Forelimb muscle (tissue), 1 donor: ENCODE data around the gene TNPO3. TPM values are rescaled to one million over a fixed set of nuclear protein-coding genes. Genes with fewer than 3 reads are reported as not detected.
"Not testable (repeated sequence)": the region's sequence is repeated elsewhere in the genome, so short reads cannot be mapped to it uniquely, and the experiment has no call there.

ENCODE experiments used
- DNase-seq: peaks from one replicate; pipeline ENCODE4 v3.0.0-alpha.2; 2013; ENCODE audit warnings: low read depth
- polyA plus RNA-seq: library from polyadenylated mRNA; unstranded; fragments of 120-200 nt; gene quantifications from one replicate; pipeline ENCODE4 v1.2.1, GENCODE V29; 2013; ENCODE audit not compliant: insufficient read length

Gene TNPO3
- polyA plus RNA-seq, 1 donor = 30.5 TPM

- DNase-seq = no peak
Observed at GRCh38 chr7:129069021-129069420, 14.1 kb upstream of the TNPO3 start.

- DNase-seq = no peak
Observed at GRCh38 chr7:129067943-129068548, 13.1 kb upstream of the TNPO3 start.

DNA sequence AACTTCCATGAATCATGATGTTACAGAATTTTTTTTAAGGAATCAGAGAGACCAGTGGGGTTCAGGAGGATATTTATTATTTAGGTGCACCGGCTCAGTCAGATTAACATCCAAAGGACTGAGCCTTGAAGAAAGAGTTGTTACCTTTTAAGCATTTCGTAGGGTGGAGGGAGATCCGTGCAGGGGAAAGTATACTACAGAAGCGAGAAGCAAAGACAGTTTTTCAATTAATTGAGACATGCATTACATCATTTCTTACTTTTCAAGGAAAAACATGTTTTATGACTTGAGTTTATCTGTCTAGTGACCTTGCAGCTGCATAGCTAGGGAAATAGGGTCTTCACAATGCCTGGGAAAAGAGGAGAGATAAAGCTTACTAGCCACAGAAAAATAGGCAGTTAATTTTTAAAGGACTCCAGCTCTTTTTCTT is 12.2 kb upstream of the TNPO3 start:
- DNase-seq = not testable (repeated sequence)

DNA sequence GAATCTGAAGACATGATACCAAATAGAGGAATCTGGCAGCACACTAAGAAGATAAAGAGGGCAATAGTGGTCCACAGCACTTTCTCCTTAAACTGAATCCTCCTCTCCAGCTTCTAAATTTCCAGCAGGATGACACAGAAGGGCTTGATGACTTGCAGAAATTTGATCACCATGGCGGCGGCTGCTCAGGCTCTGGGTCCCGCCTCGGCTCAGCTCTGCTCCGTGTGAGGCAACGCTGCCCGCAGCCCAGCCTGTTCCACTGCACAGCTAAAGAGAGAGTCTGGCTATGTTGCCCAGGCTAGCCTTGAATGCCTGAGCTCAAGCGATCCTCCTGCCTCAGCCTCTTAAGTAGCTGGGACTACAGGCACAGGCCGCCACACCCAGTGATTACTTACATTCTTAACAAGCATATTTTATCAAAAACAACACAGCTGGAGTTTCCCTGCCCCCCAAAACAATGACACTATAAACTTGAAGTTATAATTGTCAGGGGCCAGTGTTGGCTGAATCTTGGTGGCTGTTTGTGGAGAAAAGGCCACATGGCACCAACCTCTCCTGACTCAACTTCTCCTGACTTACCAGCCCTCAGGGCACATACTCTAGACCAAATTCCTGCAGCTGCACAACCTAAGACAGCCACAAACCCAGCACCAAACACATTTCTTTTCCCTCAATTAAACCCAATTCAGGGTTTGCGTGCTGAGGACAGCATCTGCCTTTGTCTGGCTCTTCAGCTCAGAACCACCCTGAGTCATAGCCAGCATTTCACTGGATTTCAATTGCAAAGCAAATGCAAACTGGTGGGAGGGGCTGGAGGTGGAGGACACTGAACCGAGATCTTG is 11.6 kb upstream of the TNPO3 start:
- no peak for DNase-seq

GRCh38 chr7:129055861-129056464 is 1.1 kb upstream of the TNPO3 start:
- DNase-seq = no peak

GRCh38 chr7:129055294-129055816 is 444 bp upstream of the TNPO3 start:
- no peak for DNase-seq

GRCh38 chr7:129053938-129054437 is 923 bp downstream of the TNPO3 start:
- peak; percentile 2 for DNase-seq

GRCh38 chr7:129052441-129052840 is 2.5 kb downstream of the TNPO3 start:
- DNase-seq = no peak

GRCh38 chr7:129051459-129051858 is 3.5 kb downstream of the TNPO3 start:
- not testable (repeated sequence) for DNase-seq

DNA sequence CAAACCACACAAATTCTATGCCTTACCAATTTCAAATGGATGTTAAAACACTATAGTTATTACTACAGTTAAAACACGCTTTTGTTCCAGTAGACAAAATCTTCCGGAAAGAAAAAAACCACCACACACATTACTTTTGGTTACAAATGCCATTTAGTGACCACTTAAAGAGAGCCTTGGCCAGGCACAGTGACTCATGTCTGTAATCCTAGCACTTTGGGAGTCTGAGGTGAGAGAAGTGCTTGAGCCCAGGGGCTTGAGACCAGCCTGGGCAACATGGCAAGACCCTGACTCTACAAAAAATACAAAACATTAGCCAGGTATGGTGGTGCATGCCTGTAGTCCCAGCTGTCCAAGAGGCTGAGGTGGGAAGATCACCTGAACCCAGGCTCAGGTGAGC is 7.2 kb downstream of the TNPO3 start:
- no peak for DNase-seq

GRCh38 chr7:129045682-129046081 is 9.2 kb downstream of the TNPO3 start:
- DNase-seq = no peak

- no peak for DNase-seq
Observed at GRCh38 chr7:129043012-129043411, 11.9 kb downstream of the TNPO3 start.

- DNase-seq = no peak
Observed at GRCh38 chr7:129041142-129042085, 13.5 kb downstream of the TNPO3 start.

DNA sequence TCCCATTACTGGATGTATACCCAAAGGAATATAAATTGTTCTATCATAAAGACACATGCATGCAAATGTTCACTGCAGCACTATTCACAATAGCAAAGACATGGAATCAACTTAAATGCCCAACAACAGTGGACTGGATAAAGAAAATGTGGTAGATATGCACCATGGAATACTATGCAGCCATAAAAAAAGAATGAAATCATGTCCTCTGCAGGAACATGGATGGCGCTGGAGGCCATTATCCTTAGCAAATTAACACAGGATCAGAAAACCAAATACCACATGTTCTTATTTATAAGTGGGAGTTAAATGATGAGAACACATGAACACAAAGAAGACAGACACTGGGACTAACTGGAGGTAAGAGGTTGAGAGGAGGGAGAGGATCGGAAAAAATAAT is 16.4 kb downstream of the TNPO3 start:
- DNase-seq = not testable (repeated sequence)

DNA sequence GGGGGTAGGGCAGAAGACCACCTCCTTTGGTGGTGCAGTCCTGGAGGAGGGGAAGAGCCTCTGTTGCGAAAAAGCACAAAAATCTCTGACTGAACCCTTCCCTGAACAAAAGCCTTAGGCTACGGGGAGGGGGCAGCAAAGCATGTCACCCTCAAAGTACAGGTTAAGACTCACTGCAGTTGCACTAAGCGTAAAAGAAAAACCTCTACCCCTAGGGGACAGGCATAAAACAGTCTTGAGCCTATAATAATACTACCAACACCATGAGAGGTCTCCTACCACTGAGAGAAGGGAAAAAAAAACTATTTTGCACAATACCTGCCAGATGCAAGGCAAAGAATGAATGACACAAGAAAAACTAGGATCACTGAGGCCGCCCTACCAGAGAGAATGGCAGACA is 17.3 kb downstream of the TNPO3 start:
- no peak for DNase-seq

- no peak for DNase-seq
Observed at GRCh38 chr7:129032017-129032416, 22.9 kb downstream of the TNPO3 start.

DNA sequence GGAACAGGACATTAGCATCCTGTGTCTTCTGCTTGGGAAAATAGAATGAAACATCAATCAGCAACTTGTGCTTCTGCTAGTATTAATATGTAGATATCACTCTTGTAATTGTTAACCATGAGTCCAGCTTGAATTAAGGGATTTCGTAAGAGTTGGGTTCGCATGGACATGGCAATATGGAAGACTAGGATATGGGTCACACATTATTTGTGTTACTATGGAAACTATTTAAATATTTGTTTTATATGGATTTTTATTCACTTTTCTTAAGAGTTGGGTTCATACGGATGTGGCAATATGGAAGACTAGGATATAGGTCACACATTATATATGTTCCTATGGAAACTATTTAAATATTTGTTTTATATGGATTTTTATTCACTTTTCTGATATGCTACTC is 24.5 kb downstream of the TNPO3 start:
- no peak for DNase-seq

DNA sequence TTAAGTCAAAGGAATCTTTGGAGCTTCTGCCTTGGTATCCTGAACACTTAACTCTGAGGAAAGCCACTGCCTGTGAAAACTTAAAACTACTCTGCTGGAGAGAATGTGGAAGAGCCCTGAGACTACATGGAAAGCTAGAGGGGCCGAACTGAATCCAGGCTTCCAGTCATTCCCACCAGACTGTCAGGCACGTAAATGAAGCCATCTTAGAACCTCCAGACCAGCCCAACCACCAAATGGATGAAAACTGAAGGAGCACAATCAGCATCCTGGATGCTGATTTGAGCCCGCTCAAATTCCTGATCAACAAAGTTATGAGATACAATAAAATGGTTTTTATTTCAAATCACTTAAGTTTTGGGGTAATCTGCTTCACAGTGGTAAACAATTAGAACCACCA is 30.8 kb downstream of the TNPO3 start:
- no peak for DNase-seq

- no peak for DNase-seq
Observed at GRCh38 chr7:129021656-129022055, 33.3 kb downstream of the TNPO3 start.

GRCh38 chr7:129017933-129018538 is 36.9 kb downstream of the TNPO3 start:
- no peak for DNase-seq

- no peak for DNase-seq
Observed at GRCh38 chr7:129017264-129017663, 37.6 kb downstream of the TNPO3 start.
